ENCODE measurements around the gene MAP2K1.
"Not testable (repeated sequence)": the region's sequence is repeated elsewhere in the genome, so short reads cannot be mapped to it uniquely, and the experiment has no call there.

The MAP2K1 gene

DNA sequence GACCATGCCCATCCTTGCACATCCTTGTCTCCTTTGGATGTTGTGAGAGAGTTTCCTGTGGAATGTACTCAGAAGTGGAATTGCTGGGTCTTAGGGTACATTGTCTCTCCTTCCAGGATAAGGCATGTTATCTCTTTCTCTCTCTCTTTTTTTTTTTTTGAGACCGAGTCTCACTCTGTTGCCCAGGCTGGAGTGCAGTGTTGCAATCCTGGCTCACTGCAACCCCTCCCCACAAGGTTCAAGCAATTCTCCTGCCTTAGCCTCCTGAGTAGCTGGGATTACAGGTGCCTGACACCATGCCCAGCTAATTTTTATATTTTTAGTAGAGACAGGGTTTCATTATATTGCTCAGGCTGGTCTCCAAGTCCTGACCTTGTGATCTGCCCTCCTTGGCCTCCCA lies 6.3 kb downstream of the MAP2K1 start:
- DNase-seq (ENCODE audit: low read depth in 2 of 2) = not testable (repeated sequence)

DNA sequence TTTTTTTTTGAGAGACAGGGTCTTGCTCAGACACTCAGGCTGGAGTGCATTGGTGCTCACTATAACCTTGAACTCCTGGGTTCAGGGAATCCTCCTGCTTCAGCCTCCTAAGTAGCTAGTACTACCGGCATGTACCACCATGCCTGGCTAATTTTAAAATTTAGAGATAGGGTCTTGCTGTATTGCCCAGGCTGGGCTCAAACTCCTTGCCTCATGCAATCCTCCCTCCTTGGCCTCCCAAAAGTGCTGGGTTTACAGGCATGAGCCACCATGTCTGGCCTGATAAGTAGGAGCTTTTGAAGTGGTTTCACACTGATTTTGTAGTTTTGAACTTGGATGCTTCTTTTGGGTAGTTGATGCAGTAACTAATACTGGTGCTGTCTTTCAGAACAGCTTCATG lies 7.8 kb downstream of the MAP2K1 start:
- DNase-seq (ENCODE audit: low read depth in 2 of 2) = no peak

DNA sequence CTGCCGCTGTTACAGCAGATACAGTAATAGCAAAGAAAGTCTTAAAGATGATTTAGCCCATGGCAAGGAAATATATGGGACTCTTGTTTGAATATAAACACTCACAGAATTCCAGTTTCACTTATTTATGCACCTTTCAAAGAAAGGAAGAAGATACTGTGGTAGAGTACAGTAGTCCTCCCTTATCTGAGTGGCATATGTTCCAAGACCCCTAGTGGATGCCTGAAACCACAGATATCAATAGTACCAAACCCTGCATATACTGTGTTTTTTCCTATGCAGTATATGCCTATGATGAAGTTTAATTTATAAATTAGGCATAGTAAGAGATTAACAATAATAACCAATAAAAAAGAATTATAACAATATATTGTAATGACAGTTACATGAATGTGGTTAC lies 8.2 kb downstream of the MAP2K1 start:
- DNase-seq (ENCODE audit: low read depth in 2 of 2) = no peak

DNA sequence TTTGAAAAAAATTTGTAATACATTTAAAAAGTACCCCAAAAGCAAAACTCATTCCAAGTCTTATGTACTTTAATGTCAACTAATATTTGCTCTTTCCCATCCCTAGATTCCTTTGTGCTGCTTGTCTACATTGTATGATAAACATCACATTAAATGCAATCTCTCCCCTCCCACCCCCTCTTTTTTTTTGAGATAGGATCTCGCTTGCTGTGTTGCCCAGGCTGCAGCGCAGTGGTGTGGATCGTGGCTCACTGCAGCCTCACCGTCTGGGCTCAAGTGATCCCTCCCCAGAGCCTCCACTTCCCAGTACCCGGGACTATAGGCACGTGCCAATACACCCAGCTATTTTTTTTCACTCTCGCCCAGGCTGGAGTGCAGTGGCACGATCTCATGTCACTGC lies 12.6 kb downstream of the MAP2K1 start:
- no peak for DNase-seq (ENCODE audit: low read depth in 2 of 2)

- DNase-seq (ENCODE audit: low read depth in 2 of 2) = no peak
These were observed 13.7 kb downstream of the MAP2K1 start for GRCh38 chr15:66400351-66400774.

DNA sequence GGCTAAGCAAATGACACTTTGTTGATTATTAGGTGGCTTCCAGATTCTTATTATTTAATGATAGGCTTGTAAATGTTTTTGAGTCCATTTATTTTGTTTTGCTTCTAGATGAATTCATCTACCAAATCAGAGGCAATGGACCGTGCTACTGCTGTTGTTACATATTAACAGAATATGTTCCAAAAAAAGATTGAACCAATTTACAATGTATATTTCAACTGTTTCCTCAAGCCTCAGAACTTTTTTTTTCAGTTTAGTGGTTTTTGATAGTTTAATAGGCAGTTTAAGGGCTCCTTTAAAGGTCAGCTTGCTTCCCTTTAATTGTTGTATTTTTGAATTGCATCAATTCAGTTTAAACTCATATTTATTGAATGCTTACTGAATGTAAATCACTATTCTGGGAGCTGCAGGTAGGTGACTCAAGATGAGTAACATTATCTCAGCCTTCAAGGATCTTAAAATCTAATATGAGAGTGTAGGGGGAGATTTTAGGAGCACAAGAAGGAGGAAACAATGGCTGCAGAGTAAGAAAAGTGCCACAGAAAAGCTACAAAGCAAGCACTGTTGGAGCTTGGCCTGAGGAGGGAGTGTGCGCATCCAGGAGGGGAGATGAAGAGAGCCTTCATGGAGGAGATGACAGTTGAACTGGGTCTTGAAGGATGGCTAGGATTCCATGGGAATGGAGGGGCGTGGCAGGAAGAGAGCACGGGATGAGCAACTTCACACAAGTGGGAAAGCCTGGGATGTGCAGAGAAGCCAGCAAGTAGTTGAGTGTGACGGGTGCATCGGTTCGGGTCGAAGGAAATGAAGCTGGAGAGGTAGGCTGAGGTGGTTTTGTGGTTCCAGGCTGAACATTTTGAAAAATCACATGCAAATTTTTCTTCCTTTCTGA lies 14.7 kb downstream of the MAP2K1 start:
- DNase-seq (ENCODE audit: low read depth in 2 of 2) = no peak

- no peak for DNase-seq (ENCODE audit: low read depth in 2 of 2)
These were observed 16.1 kb downstream of the MAP2K1 start for GRCh38 chr15:66402761-66403284.

- no peak for DNase-seq (ENCODE audit: low read depth in 2 of 2)
These were observed 16.6 kb downstream of the MAP2K1 start for GRCh38 chr15:66403323-66403722.

- DNase-seq (ENCODE audit: low read depth in 2 of 2) = no peak
These were observed 17.4 kb downstream of the MAP2K1 start for GRCh38 chr15:66404122-66404521.

- DNase-seq (ENCODE audit: low read depth in 2 of 2) = no peak
These were observed 17.8 kb downstream of the MAP2K1 start for GRCh38 chr15:66404532-66404931.

- no peak for DNase-seq (ENCODE audit: low read depth in 2 of 2)
These were observed 18.3 kb downstream of the MAP2K1 start for GRCh38 chr15:66405007-66405406.

DNA sequence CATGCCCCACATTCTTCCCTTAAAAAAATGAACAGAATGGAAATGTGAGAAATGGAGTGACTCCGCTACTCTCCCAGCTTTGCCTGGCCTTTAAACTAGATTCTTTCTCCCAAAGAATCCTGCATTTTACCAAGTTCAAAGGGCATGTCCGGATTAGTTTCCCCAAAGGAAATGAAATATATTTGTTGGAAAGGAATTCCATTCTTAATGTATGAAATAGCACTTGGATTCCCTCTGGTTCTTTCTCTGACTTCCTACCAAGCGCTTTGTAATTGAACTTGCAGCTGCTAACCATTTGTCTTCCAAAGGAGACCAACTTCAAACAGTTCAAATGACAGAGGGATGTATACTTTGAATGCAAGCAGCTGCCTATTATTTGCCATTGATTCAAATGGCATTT lies 18.9 kb downstream of the MAP2K1 start:
- no peak for DNase-seq (ENCODE audit: low read depth in 2 of 2)

DNA sequence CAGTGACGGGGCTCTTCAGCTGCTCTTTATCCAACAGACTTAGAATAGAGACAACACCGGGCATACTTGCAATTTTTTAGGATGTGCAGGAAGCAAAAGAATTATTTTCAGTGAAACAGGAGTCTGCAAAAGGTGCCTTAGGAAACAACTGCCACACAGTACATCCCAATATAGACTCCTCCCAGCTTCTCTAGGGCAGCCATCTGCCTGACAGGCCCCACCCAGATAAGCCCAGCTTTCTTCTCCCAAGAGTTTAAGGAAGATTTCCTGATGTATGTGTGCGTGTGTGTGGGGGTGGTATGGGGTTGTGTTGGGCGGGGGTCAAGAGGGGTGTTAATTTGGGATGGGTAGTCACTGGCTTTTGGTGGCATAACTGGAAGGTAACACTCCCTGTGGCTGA lies 21.5 kb downstream of the MAP2K1 start:
- DNase-seq (ENCODE audit: low read depth in 2 of 2) = no peak

DNA sequence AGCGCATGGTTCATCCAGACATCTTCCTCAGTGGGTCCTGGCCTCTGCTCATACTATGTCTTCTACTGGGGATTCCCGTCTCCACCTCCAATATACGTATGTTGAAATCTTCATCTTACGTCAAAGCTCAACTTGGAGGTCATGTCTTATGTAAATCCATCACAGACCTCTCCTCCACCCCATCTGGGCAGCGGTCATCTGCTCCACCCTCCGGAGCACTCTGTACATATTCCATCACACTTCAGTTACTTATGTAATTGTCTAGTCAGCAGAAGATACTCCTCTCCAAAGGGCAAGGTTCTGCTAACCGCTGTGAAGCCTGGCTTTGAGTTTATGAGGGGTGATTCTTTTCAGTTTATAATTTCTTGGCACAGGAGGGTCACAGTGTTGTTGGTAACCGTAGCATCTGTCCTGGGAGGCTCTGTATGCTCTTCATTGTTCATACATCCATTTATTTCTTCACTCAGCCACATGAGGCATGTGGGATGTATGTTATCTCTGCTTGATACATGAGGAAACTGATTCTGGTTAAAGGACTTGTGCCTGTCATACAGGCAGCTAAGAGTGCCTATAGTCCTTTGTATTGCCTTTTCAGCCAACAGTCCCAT lies 22.1 kb downstream of the MAP2K1 start:
- DNase-seq (ENCODE audit: low read depth in 2 of 2) = no peak

DNA sequence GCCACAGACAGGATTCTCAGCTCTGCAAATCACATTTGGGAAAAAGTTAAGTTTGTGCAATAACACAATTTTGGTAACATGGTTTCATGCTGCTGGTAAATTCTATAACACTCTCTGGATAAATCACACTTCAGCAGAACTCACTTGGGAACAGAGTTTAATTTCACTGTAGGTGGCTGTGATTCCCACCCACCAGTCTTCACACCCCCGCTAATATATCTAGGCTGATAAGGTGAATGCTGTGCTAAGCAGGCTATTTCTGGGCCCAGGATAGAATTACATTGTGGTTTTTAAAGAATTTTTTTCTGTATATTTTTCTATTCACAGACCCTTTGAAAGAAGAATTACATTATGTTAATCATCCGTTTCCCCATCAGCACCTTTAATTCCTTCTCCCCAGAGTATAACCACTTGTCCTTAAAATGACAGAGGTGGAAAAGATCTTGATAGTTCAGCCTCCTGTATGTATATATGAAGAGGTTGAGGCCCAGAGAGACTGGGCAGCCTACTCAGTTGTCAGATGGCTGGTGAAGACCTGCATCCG lies 22.9 kb downstream of the MAP2K1 start:
- no peak for DNase-seq (ENCODE audit: low read depth in 2 of 2)

- no peak for DNase-seq (ENCODE audit: low read depth in 2 of 2)
These were observed 24.5 kb downstream of the MAP2K1 start for GRCh38 chr15:66411190-66411589.

- DNase-seq (ENCODE audit: low read depth in 2 of 2) = no peak
These were observed 25.5 kb downstream of the MAP2K1 start for GRCh38 chr15:66412220-66412619.

GRCh38 chr15:66413579-66413978 lies 26.9 kb downstream of the MAP2K1 start:
- no peak for DNase-seq (ENCODE audit: low read depth in 2 of 2)

DNA sequence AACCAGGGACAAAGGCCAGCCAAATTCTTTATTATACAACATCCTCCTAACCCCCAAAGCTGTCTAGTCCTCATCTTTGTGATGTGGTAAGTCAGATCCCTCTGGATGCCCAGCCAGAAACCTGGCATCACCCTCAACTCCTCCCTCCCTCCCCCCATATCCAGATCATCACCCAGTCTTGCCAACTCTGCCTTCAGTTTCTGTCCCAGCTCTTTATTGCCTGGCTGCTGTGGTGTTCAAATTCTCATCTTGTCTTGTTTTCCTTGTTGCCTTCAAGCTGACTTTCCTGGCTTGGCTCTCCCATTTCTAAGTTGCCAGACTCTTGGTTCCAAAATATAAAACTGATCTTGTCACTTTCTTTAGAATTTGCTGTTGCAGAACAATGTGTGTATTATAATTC lies 28.6 kb downstream of the MAP2K1 start:
- DNase-seq (ENCODE audit: low read depth in 2 of 2) = no peak

GRCh38 chr15:66417736-66418135 lies 31.0 kb downstream of the MAP2K1 start:
- DNase-seq (ENCODE audit: low read depth in 2 of 2) = no peak

- DNase-seq (ENCODE audit: low read depth in 2 of 2) = no peak
These were observed 32.8 kb downstream of the MAP2K1 start for GRCh38 chr15:66419471-66419870.

- DNase-seq (ENCODE audit: low read depth in 2 of 2) = no peak
These were observed 35.6 kb downstream of the MAP2K1 start for GRCh38 chr15:66422347-66422746.

GRCh38 chr15:66423149-66423548 lies 36.4 kb downstream of the MAP2K1 start:
- DNase-seq (ENCODE audit: low read depth in 2 of 2) = no peak

All from stimulated activated CD8-positive, alpha-beta memory T cell treated with anti-CD3 and anti-CD28 coated beads, Interleukin-2, amount 100 ng/mL, for 1 hour (primary cell).